Activated naive CD8-positive, alpha-beta T cell treated with anti-CD3 and anti-CD28 coated beads, Interleukin-2, amount 50 U/mL, for 24 hours (primary cell): ENCODE results near the gene PRR5L.

Experiments used
- ATAC-seq: fragments of 150-1000 bp; cut with Tn5 transposase; one replicate; pipeline ENCODE4 v1.10.0; 2021
- DNase-seq: peaks from one replicate; pipeline ENCODE4 v3.0.0; 2021
- H3K27ac Mint-ChIP-seq: one replicate; pipeline ENCODE4 v1.8.0; 2021; ENCODE audit warnings: mild to moderate bottlenecking, mixed read lengths
- H3K27me3 Mint-ChIP-seq: one replicate; pipeline ENCODE4 v1.8.0; 2021; ENCODE audit warnings: mixed read lengths
- H3K36me3 Mint-ChIP-seq: one replicate; pipeline ENCODE4 v1.8.0; 2021; ENCODE audit warnings: low read depth, mixed read lengths
- H3K4me1 Mint-ChIP-seq: one replicate; pipeline ENCODE4 v1.8.0; 2021; ENCODE audit warnings: mixed read lengths
- H3K4me3 Mint-ChIP-seq: one replicate; pipeline ENCODE4 v1.8.0; 2021; ENCODE audit warnings: mild to moderate bottlenecking, moderate library complexity, mixed read lengths
- H3K9me3 Mint-ChIP-seq: one replicate; pipeline ENCODE4 v1.8.0; 2021; ENCODE audit warnings: mixed read lengths

The PRR5L gene, protein sequence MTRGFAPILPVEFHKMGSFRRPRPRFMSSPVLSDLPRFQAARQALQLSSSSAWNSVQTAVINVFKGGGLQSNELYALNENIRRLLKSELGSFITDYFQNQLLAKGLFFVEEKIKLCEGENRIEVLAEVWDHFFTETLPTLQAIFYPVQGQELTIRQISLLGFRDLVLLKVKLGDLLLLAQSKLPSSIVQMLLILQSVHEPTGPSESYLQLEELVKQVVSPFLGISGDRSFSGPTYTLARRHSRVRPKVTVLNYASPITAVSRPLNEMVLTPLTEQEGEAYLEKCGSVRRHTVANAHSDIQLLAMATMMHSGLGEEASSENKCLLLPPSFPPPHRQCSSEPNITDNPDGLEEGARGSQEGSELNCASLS

DNA sequence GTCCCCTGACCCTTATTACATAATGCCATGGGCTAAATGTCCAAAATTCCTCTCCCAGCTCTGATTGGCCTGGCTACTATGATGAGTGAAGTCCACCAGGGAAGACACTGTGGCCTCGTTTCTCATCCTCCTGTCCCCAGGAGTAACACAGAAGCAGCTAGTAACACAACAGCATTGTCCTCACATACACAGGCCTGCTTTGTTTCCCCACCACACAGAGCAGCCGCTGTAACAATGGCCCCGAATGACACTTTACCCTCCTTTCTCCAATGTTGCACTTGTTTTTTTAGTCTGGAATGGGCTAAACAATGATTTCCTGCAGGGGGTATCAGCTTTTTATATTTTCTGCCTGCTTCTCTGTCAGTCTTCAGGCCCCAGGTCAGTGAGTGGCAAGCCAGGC, at the start of gene PRR5L:
PRR5L (plus strand) TSS at position 363 of the 400 bp plus-strand sequence. CDS start 104,834 bp downstream, outside the sequence.
- Mint-ChIP-seq H3K27ac (no peak within 1 kb of the TSS), H3K4me1 (peaks cover 5% of the 10 kb centered on the region), H3K4me3 (no peak within 1 kb of the TSS), H3K36me3 (no peaks in the 10 kb centered on the region), H3K9me3 (no peaks in the 10 kb centered on the region), H3K27me3 (no peaks in the 10 kb centered on the region)
- DNase-seq = no peak
- ATAC-seq = no peak

DNA sequence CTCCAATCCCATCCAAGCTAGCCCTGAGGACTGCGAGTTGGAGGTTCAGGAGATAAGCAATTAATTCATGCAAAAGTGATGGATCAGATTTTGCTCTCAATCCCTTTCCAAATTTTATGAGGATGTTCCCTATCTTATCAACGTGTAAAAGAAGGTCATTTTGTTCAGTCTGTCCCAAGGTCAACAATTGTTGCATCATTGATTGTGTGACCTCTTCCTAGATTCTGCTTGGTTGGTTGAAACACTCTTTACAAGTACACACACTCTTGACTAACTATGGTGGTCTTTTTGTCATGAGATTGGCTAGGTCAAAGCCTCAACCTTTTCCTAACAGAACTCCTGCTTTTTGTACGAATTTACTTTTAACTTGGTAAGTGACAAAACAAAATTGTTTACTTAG, 48.6 kb upstream of the PRR5L start:
- peaks cover 34% of the 10 kb centered on the region for H3K27me3 Mint-ChIP-seq
- no peak overlapping the region for H3K27ac Mint-ChIP-seq
- ATAC-seq (no peak), DNase-seq (no peak)
- H3K4me3 Mint-ChIP-seq = no peak overlapping the region
- H3K9me3 Mint-ChIP-seq = no peaks in the 10 kb centered on the region
- H3K4me1 Mint-ChIP-seq = peaks cover 7% of the 10 kb centered on the region
- no peaks in the 10 kb centered on the region for H3K36me3 Mint-ChIP-seq

DNA sequence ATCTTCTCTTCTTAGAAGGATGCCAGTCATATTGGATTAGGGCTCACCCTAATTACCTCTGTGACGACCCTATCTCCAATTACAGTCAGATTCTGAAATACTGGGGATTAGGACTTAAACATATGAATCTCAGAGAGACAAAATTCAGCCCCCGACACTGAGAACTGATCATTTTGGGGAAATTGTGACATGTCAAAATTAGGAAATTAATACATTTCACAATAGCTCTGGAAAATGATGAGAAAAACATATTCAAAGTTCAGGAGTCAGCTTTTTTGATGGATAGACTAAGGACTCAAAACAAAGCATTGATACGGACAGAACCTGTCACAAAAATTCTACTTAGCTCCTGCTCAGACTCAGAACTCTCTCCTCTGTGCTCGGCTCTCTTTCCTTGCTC, 47.7 kb upstream of the PRR5L start:
- H3K36me3 Mint-ChIP-seq = no peaks in the 10 kb centered on the region
- ATAC-seq (no peak), DNase-seq (no peak)
- no peak overlapping the region for H3K4me3 Mint-ChIP-seq
- H3K27ac Mint-ChIP-seq = no peak overlapping the region
- H3K4me1 Mint-ChIP-seq = peaks cover 7% of the 10 kb centered on the region
- no peaks in the 10 kb centered on the region for H3K9me3 Mint-ChIP-seq
- H3K27me3 Mint-ChIP-seq = peaks cover 34% of the 10 kb centered on the region

DNA sequence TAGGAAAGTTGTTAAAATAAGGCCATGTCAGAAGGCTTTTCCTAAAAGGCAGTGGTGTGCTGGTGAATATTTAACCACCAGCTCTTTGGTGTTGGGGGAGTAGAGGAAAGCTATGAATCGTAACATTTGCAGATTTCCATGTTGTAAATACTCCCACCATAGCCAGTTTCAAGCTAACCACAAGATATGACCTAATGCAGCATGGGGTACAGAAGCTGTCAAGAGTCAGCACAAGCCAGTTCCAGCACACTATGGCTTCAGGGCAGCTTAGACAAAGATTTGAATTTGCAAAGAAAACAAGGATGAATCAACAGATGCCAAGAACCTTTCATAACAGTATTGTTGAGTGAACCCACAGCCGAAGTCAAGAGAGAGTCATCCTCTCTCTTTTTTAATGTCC, 46.8 kb upstream of the PRR5L start:
- Mint-ChIP-seq H3K27ac (no peak overlapping the region), H3K9me3 (no peaks in the 10 kb centered on the region), H3K4me1 (peaks cover 7% of the 10 kb centered on the region), H3K36me3 (no peaks in the 10 kb centered on the region), H3K27me3 (peaks cover 34% of the 10 kb centered on the region), H3K4me3 (no peak overlapping the region)
- ATAC-seq = peak; percentile 86
- DNase-seq = no peak

DNA sequence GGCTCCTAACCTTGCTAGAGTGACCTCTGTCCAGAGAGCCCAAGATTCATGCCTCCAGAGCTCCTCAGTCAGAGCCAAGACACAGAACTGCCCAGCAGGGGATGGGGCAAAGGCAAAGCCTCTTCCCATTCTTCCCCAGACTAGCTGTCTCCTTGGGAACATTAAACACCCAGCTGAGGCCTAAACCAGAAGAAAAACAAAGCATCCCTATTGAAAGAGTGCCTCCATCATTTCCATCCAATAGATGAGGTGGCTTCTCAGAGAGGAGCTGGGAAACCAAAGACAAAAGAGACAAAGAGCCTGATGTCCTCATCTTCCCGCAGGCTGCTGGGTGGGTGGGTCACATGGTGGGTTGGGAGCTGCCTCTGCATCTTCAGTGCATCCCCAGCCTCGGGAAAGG, 44.3 kb upstream of the PRR5L start:
- Mint-ChIP-seq H3K9me3 (no peaks in the 10 kb centered on the region), H3K27me3 (peaks cover 31% of the 10 kb centered on the region), H3K27ac (no peak overlapping the region), H3K4me3 (no peak overlapping the region), H3K4me1 (peaks cover 7% of the 10 kb centered on the region), H3K36me3 (no peaks in the 10 kb centered on the region)
- ATAC-seq (no peak), DNase-seq (no peak)

DNA sequence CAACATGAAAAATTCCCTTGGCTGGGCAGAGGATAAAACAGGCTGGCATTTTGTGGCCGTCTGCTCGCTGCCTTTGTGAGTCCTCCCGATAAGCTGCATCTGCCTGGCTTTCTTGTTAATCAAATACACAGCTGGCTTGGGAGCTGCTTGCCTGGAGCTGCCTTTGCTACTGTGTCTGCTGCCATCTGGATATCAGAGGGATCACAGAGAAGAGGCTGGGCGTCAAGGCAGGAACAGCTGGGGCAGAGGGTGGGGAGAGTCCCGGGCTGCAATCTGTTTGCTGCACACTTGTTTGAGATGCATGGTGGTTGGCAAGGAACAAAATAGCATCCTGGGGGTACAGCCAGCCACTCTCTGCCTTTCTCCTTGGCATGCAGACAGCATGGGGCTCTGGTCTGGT, 42.9 kb upstream of the PRR5L start:
- Mint-ChIP-seq H3K4me3 (no peak overlapping the region), H3K27ac (no peak overlapping the region), H3K9me3 (no peaks in the 10 kb centered on the region), H3K36me3 (no peaks in the 10 kb centered on the region), H3K27me3 (peaks cover 26% of the 10 kb centered on the region), H3K4me1 (peaks cover 7% of the 10 kb centered on the region)
- DNase-seq (no peak), ATAC-seq (no peak)

DNA sequence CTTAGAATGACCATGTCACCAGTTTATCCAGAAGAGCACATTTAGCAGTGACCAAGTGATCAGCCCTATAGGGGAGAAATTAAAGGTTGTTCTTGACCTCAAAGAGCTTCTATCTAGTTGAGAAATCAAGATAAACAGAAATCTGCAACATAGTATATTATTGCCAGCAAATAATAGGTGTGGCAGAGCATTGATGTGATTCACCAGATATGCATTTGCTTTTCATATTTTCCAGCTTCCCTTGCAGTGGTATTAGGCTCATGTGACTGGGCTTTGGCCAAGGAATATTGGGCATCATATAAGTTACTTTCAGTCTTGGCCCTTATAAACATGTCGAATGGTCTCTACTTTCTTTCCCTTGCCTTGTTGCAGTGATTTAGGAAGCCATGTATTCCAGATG, 41.4 kb upstream of the PRR5L start:
- no peak for DNase-seq
- Mint-ChIP-seq H3K27ac (no peak overlapping the region), H3K4me3 (no peak overlapping the region), H3K27me3 (peaks cover 28% of the 10 kb centered on the region), H3K36me3 (no peaks in the 10 kb centered on the region), H3K4me1 (peaks cover under 1% of the 10 kb centered on the region), H3K9me3 (no peaks in the 10 kb centered on the region)
- ATAC-seq = no peak

DNA sequence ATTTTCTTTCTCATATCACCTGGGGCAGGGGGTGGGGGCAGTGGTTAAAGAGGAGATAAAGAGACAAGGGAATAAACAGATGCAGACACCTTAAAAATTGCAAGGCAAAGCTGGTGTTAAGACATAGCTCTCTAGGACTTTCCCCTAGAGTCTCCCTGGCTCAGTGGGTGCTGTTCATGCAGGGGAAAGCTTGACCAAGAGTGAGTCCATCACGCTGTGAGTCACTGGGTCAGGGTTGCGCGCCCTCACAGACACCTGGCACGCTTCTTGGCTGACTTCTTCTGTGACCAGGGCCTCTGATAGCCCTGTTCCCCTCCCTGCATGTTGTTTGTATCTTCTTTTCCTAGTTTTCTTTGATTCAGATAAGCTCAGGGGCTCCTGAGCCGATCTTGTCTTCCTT, 38.7 kb upstream of the PRR5L start:
- H3K4me3 Mint-ChIP-seq = no peak overlapping the region
- H3K27ac Mint-ChIP-seq = no peak overlapping the region
- ATAC-seq = no peak
- H3K27me3 Mint-ChIP-seq = peaks cover 12% of the 10 kb centered on the region
- H3K9me3 Mint-ChIP-seq = no peaks in the 10 kb centered on the region
- no peak for DNase-seq
- H3K4me1 Mint-ChIP-seq = no peaks in the 10 kb centered on the region
- no peaks in the 10 kb centered on the region for H3K36me3 Mint-ChIP-seq

DNA sequence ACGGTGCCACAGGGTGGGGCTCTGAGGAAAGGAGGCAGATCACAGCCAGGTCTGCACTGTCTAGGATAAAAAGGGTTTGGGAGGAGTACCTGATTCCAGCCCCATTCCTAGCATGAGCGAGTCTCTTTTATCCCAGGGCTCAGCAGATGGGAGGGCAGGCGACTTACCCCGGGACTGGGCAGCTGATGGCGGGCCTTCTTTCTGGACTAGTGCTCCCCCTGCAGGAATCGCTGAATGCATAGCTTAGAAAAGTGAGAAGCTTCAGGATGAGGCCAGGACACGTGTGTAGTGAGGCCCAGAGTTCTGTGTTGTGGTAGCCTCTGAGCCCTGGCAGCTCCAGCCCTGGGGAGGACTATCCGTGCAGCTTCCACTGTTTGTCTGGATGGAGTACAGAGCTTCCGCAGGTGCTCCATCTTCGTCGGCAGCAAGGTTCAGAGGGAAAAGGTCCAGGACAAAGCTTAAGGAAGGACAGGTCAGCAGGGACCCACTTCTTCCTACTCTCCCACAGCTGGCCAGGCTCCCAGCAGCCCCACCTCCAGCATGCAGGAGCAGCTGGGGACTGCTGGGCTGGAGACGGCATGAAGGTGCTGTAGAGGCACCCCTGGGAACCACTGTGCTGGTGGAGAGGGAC, 37.2 kb upstream of the PRR5L start:
- ATAC-seq = peak; percentile 62
- no peak overlapping the region for H3K27ac Mint-ChIP-seq

DNA sequence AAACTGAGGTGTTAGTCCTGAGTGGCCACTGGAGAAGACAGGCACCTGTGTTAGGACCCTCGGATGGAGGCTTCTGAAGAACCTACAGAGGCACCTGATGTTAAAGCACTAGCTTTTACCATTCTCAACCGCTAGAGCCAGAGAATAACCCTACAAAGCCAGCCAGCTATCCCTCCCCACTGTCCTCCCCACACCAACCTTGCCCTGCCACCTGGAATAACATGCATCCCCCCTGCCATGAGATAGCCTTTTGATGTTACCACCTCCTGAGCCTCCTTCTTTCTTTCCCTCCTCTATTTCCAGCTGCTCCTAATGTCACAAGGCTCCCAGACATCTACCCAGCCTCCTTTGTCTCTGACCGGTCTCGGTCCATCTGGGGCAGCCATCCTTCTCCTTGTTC, 35.0 kb upstream of the PRR5L start:
- Mint-ChIP-seq H3K27ac (no peak overlapping the region), H3K9me3 (no peaks in the 10 kb centered on the region), H3K36me3 (no peaks in the 10 kb centered on the region), H3K27me3 (peaks cover 13% of the 10 kb centered on the region), H3K4me3 (no peak overlapping the region), H3K4me1 (no peaks in the 10 kb centered on the region)
- ATAC-seq (no peak), DNase-seq (no peak)

More for the DNA sequence above, 37.2 kb upstream of the PRR5L start:
- peaks cover 13% of the 10 kb centered on the region for H3K27me3 Mint-ChIP-seq
- H3K4me3 Mint-ChIP-seq = no peak overlapping the region
- peak; percentile 16 for DNase-seq
- no peaks in the 10 kb centered on the region for H3K36me3 Mint-ChIP-seq
- H3K9me3 Mint-ChIP-seq = no peaks in the 10 kb centered on the region
- no peaks in the 10 kb centered on the region for H3K4me1 Mint-ChIP-seq

DNA sequence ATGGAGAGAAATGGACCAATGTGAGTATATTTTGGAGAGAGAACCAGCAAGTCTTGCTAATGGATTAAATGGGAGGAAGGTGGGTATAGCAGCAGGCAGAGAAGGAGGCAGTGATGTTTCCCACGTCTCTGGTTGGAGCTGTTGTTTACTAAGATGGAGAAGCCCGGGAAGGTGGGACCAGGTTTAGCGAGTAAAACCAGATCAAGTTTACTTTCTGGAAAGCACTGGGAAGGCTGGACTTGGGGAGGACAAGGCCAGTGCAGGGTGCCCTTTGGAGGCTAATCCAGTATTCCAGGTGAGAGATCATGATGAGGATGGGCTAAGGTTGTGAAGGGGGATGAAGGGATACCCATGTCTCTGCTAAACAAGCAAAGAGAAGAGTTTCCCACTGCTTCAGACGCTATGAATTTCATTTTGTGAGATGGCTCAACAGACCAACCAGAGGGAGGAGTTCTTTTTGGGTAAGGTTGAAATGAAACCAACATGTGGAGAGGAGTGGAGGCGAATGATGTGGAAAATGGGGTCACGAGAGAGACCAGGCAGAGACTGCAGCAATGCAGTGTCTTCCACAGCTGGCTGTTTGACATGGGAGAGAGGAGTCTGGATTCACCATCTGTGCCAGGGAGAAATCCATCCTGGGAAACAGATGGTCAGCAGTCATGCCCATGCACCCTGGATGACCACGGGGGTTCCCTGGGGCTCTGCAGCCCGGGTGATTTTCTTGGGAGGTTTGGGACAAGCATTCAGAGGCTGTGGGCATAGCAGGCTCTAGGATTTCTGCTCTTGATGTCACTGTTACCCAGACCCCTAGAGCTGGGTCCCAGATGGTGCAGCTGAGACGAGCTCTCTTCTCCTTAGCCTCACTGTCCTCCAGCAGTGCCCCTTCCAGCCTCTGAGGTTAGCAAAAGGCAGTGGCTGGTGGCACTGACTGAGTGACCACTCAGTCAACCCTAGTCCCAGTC, 31.8 kb upstream of the PRR5L start:
- DNase-seq (no peak), ATAC-seq (no peak)
- no peaks in the 10 kb centered on the region for H3K4me1 Mint-ChIP-seq
- H3K4me3 Mint-ChIP-seq = no peak overlapping the region
- H3K36me3 Mint-ChIP-seq = no peaks in the 10 kb centered on the region
- peaks cover 3% of the 10 kb centered on the region for H3K27me3 Mint-ChIP-seq
- no peak overlapping the region for H3K27ac Mint-ChIP-seq
- H3K9me3 Mint-ChIP-seq = no peaks in the 10 kb centered on the region

DNA sequence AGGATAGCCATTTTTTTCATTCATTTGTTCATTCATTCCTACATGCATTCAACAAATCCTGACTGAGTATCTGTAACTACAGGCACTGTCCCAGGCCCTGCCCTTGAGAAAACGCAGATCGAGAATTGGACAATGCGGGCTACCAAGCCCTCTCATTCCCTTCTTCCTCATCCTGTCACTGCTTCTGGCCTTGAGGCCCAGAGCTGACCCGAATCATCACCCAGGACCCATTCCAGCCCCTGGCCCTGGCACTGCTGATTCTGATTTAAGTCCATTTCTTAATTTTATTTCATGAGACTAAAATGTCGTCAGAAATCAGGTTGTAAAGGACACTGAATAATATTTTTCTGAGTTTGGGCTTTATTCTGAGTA, 31.1 kb upstream of the PRR5L start:
- no peaks in the 10 kb centered on the region for H3K36me3 Mint-ChIP-seq
- no peak overlapping the region for H3K27ac Mint-ChIP-seq
- no peaks in the 10 kb centered on the region for H3K4me1 Mint-ChIP-seq
- DNase-seq (no peak), ATAC-seq (no peak)
- H3K9me3 Mint-ChIP-seq = no peaks in the 10 kb centered on the region
- H3K4me3 Mint-ChIP-seq = no peak overlapping the region
- peaks cover 2% of the 10 kb centered on the region for H3K27me3 Mint-ChIP-seq

DNA sequence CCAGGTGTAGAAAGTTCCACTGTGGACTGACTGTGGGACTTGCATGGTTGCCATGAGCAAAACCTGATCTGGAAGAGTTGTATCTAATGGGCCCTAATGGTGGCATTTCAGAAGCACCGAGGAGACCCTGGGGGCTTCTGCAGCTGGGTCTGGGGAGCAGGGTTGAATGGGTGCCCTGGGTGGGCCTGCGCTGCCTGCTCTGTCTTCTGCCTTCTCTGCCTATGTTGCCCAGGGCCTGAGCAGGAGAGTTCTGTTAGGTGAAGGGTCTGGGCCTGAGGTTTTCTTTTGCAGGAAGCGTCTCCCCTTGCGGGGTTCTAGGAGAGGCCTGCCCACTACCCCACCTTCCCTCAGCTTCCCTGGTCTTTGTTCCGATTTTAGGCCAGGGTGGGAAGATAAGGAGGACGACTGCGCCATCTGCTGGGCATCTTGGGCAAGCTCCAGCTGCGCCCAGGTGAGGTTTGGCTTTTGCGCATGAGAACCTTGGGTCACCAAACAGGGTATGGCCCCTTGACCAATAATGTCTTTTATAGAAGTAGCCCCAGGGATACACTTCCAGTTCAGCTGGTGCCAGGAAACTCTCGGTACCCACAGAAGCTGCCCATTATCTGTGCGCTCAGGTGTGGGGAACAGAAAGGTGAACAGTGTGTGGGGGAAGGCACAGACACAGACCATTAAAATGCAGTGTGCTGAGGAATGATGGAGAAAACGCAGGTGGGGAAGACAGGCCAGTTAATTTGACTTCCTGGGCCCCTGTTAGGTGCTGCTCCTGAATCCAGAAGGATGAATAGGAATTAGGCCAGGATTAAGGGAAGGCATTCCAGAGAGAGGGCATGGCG, 30.1 kb upstream of the PRR5L start:
- DNase-seq (peak; percentile 67), ATAC-seq (peak; percentile 35)
- H3K27ac Mint-ChIP-seq = no peak overlapping the region
- no peaks in the 10 kb centered on the region for H3K9me3 Mint-ChIP-seq
- H3K27me3 Mint-ChIP-seq = peaks cover 2% of the 10 kb centered on the region
- H3K4me3 Mint-ChIP-seq = no peak overlapping the region
- H3K36me3 Mint-ChIP-seq = no peaks in the 10 kb centered on the region
- no peaks in the 10 kb centered on the region for H3K4me1 Mint-ChIP-seq

DNA sequence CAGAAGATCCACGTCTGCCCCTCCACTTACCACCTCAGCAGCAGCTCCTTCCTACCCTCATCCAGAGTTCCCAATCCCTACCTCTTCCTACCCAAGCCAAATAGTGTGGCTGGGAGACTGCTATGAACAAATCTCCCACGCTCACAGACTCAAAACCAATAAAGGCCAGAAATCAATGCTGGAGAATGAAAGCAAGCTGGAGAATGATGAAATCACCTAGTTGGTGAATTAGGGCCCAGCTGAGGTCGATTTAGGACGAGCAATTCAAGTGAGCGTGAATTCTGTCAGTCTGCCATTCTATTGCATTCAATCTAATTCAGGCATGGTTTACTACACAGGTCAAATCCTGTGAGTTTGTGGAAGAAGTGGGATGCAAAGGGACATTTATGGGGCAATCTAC, 29.3 kb upstream of the PRR5L start:
- Mint-ChIP-seq H3K27ac (no peak overlapping the region), H3K9me3 (no peaks in the 10 kb centered on the region), H3K4me3 (no peak overlapping the region), H3K27me3 (peaks cover 2% of the 10 kb centered on the region), H3K36me3 (no peaks in the 10 kb centered on the region), H3K4me1 (no peaks in the 10 kb centered on the region)
- ATAC-seq = no peak
- DNase-seq = no peak
